AG20443 (cell line): ENCODE data around the gene ATP2B2.

ENCODE experiments used
- DNase-seq: peaks from one replicate; pipeline ENCODE4 v3.0.0; 2012; ENCODE audit warnings: low spot score, mixed read lengths

Gene ATP2B2

GRCh38 chr3:10469441-10470119, 35.8 kb downstream of the ATP2B2 start:
- no peak for DNase-seq

GRCh38 chr3:10468613-10469354, 36.6 kb downstream of the ATP2B2 start:
- DNase-seq: no peak

- DNase-seq: no peak
These were observed 37.3 kb downstream of the ATP2B2 start for GRCh38 chr3:10467904-10468612.

- no peak for DNase-seq
These were observed 38.2 kb downstream of the ATP2B2 start for GRCh38 chr3:10467204-10467603.

- DNase-seq: no peak
These were observed 39.2 kb downstream of the ATP2B2 start for GRCh38 chr3:10466186-10466585.

GRCh38 chr3:10465161-10465560, 40.2 kb downstream of the ATP2B2 start:
- no peak for DNase-seq

GRCh38 chr3:10463533-10464434, 41.6 kb downstream of the ATP2B2 start:
- no peak for DNase-seq

GRCh38 chr3:10462641-10463532, 42.5 kb downstream of the ATP2B2 start:
- no peak for DNase-seq

GRCh38 chr3:10460951-10461545, 44.3 kb downstream of the ATP2B2 start:
- no peak for DNase-seq

GRCh38 chr3:10459954-10460754, 45.2 kb downstream of the ATP2B2 start:
- peak; percentile 71 for DNase-seq

GRCh38 chr3:10457560-10457959, 47.8 kb downstream of the ATP2B2 start:
- DNase-seq: no peak

- DNase-seq: no peak
These were observed 48.4 kb downstream of the ATP2B2 start for GRCh38 chr3:10456981-10457380.

GRCh38 chr3:10455545-10455914, 49.9 kb downstream of the ATP2B2 start:
- DNase-seq: no peak

- no peak for DNase-seq
These were observed 50.4 kb downstream of the ATP2B2 start for GRCh38 chr3:10454907-10455544.

- no peak for DNase-seq
These were observed 51.8 kb downstream of the ATP2B2 start for GRCh38 chr3:10453431-10454163.

GRCh38 chr3:10450494-10451440, 54.6 kb downstream of the ATP2B2 start:
- no peak for DNase-seq

GRCh38 chr3:10449436-10449835, 56.0 kb downstream of the ATP2B2 start:
- no peak for DNase-seq
